22Rv1 (cell line): ENCODE measurements around the gene CAMTA1.

ENCODE experiments used
- H3K27ac ChIP-seq: fragments of 450-650 bp; 2 replicates; pipeline ENCODE4 v1.5.1; 2017
- ZFX ChIP-seq: fragments of 450-650 bp; IDR thresholded peaks from 2 replicates; pipeline ENCODE4 v1.6.1; 2017; ENCODE audit warnings: antibody characterized with exemption, borderline replicate concordance
- TF ChIP-seq, protein P1 (sequence below): fragments of 450-650 bp; IDR thresholded peaks from 2 replicates; pipeline ENCODE4 v1.5.1; 2017; ENCODE audit warnings: mild to moderate bottlenecking

CAMTA1 gene

DNA sequence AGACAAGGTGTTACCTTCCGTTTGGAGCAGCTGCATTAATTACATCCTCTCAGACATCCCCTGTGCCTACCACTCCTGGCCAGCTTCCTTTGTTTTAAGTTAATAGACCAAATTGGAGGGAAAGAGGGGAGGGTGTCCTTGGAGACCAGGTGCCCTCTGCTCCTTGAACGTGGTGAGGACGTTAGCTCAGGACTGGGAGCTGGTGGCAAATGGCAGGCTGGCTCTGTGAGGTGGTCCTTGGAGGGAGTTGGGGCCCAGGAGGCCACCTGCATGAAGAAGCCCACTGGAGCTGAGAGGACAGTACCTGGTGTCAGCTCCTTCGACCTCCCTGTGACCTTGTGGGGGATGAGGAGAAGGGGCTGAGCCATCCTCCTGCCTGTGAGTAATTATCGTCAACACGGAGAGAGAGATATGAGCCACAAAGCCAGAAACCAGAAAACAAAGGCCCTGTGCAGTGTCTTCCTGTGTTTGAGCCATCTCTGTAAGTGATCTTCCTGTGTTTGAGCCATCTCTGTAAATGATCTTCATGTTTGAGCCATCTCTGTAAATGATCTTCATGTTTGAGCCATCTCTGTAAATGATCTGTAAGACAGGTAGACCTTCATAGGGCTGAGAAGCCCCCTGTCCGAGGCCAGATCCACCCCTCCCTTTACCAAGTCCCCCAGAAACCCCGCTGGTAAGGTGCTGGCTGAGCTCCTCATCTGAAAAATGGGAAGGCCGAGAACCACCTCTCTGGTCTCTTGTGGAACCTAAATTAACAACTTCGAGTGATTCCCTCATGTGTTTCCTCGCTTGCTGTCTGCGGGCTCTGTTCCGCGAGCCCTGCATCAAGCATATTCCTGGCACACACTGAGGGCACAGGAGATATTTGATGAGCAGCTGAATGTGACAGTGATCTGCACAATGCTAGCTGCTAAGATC lies 126.0 kb downstream of the CAMTA1 start:
- H3K27ac ChIP-seq, result no peak overlapping the region
- no peak for TF ChIP-seq ZFX
- TF ChIP-seq, protein P1, sequence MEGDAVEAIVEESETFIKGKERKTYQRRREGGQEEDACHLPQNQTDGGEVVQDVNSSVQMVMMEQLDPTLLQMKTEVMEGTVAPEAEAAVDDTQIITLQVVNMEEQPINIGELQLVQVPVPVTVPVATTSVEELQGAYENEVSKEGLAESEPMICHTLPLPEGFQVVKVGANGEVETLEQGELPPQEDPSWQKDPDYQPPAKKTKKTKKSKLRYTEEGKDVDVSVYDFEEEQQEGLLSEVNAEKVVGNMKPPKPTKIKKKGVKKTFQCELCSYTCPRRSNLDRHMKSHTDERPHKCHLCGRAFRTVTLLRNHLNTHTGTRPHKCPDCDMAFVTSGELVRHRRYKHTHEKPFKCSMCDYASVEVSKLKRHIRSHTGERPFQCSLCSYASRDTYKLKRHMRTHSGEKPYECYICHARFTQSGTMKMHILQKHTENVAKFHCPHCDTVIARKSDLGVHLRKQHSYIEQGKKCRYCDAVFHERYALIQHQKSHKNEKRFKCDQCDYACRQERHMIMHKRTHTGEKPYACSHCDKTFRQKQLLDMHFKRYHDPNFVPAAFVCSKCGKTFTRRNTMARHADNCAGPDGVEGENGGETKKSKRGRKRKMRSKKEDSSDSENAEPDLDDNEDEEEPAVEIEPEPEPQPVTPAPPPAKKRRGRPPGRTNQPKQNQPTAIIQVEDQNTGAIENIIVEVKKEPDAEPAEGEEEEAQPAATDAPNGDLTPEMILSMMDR, result no peak

- H3K27ac ChIP-seq, result no peak overlapping the region
- TF ChIP-seq, protein P1, result no peak
- no peak for TF ChIP-seq ZFX
Observed at GRCh38 chr1:6911974-6912373, 126.7 kb downstream of the CAMTA1 start.

DNA sequence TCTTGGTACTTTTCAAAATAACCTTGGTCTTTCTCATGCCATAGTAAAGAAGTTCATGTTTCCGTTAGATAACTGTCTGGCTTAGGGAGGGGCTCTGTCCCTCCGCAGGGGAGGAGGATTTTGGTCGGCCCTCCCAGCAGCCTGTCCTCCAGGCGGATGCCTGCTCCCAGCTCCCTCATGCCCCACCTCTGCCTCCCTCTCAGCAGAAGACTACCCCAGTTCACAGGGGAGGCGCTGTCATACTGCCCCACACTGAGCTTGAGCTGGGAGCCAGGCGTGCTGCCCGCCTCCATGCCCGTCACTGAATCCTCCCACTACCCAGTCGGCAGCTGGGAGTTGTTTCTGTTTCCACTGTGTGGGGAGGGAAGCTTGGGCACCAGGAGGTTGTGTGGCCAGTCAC lies 127.3 kb downstream of the CAMTA1 start:
- TF ChIP-seq, protein P1, result no peak
- no peak for TF ChIP-seq ZFX

GRCh38 chr1:6913086-6913485 lies 127.8 kb downstream of the CAMTA1 start:
- TF ChIP-seq, protein P1, result no peak
- TF ChIP-seq ZFX, result no peak
- no peak overlapping the region for H3K27ac ChIP-seq

More for the DNA sequence above, 127.3 kb downstream of the CAMTA1 start:
- no peak overlapping the region for H3K27ac ChIP-seq

DNA sequence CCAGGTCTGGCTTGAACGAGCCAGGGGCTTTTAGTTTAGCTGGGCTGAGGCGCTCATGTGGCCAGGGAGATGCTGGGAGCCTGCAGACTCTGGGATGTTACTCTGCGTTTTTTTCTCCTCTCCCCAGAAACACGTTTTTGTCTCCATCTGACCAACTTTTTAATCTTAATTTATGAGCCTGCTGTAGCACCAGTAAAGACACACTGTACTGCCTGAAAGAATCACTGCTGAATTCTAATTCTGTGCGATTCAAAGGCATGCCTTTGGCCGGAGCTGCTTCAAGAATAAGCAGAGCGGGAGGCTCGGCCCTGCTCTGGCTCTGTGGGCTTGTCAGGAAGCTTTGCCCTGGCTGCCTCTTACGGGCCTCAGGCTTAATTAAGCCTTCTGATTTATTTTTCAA lies 129.5 kb downstream of the CAMTA1 start:
- TF ChIP-seq ZFX, result no peak
- TF ChIP-seq, protein P1, result no peak
- no peak overlapping the region for H3K27ac ChIP-seq

GRCh38 chr1:6915999-6916565 lies 130.8 kb downstream of the CAMTA1 start:
- H3K27ac ChIP-seq, result no peak overlapping the region
- TF ChIP-seq, protein P1, result no peak
- TF ChIP-seq ZFX, result no peak

DNA sequence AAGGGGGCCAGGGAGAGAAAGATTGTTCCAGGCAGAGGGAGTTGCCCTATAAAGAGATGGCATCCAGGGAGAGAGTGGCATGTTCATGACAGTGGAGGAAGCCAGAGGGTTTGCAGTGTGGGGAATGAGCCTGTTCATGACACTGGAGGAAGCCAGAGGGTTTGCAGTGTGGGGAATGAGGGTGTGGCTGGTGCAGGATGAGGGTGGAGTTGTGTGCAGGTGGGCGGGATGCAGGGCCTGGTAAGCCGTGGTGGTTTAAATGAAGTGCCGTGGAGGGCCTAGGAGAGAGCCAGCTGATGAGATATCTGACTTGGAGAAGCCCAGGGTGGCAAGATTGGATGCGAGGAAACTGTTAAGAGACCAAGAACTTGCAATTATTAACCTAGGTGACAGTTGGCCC lies 131.8 kb downstream of the CAMTA1 start:
- TF ChIP-seq ZFX, result no peak
- TF ChIP-seq, protein P1, result no peak

More for the DNA sequence above, 131.8 kb downstream of the CAMTA1 start:
- no peak overlapping the region for H3K27ac ChIP-seq
